HG02610 (cell line): ENCODE measurements around the gene ITGAL.
A peak's percentile ranks its signal among the peaks of the same experiment; 100 is the strongest.
"Not testable (repeated sequence)": the region's sequence is repeated elsewhere in the genome, so short reads cannot be mapped to it uniquely, and the experiment has no call there.

Experiments used
- ATAC-seq: cut with Tn5 transposase; IDR thresholded peaks from one replicate; pipeline ENCODE4 v1.9.1; 2021; ENCODE audit warnings: mild to moderate bottlenecking, moderate library complexity; ENCODE audit not compliant: unreplicated experiment

Gene ITGAL

GRCh38 chr16:30472328-30472942 lies at the start of gene ITGAL:
ITGAL (plus strand) TSS chr16:30472742; CDS start chr16:30472838, 96 bp downstream.
- ATAC-seq: peak; percentile 41

- ATAC-seq: no peak
Observed at GRCh38 chr16:30428055-30428454, 44.5 kb upstream of the ITGAL start.

GRCh38 chr16:30429418-30429677 lies 43.2 kb upstream of the ITGAL start:
- ATAC-seq: no peak

DNA sequence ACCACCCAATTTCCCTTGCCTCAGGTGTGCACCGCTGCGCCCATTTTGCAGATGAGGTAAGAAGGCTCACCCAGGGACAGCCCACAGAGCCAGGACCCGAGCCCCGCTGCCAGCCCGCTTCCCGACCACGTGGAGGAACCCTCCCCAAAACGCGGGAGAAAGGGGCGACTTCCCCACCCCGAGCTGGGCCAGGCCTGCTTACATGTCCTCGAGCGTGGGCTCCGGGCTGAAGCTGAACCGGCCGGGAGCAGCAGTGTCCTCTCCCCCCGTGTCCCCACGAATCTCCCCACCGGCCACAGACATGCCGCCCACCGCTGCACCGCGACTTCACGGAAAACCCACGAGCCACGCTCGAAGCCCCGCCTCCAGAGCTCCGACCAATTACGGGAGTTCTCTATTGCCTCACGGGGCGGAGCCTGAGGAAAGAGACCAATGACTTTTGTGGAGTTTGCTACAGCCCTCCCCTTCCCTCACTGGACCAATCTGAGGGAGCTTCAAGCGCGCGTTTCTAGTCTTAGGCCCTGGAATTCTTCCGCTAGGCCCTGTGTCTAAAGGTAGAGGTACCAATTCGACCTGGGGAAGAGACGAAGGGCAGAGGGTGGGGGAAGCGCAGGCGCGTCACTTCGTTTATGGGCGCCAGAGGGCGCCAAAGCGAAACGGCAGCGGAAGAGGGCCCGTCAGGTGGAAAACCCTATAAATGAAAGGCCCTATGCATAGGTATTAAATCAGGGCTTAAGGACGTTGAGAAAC lies 42.7 kb upstream of the ITGAL start, which contains the start of gene DCTPP1:
Gene DCTPP1 (minus strand): TSS at position 353 of the 750 bp plus-strand sequence. CDS start 50 bp downstream, at position 303.
- ATAC-seq: peak; percentile 98

GRCh38 chr16:30430428-30430970 lies 42.0 kb upstream of the ITGAL start:
- ATAC-seq: no peak

DNA sequence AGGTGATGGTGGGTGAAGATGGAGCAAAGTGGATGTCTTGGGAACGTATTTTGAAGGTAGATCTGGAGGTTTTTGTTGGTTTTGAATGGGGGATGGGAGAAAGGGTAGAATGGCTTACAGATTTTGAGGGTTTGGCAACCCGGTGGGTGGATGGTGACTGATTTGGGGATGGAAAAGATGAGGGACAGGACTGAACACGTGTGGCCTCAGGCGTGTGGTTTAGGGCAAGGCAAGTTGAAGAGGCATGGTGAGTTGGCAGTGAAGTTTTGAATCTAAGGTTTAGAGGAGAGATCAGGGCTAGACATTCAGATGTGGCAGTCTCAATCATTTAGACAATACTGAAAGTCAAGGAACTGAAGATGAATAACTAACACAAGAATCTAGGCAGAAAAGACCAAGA lies 37.7 kb upstream of the ITGAL start:
- no peak for ATAC-seq

DNA sequence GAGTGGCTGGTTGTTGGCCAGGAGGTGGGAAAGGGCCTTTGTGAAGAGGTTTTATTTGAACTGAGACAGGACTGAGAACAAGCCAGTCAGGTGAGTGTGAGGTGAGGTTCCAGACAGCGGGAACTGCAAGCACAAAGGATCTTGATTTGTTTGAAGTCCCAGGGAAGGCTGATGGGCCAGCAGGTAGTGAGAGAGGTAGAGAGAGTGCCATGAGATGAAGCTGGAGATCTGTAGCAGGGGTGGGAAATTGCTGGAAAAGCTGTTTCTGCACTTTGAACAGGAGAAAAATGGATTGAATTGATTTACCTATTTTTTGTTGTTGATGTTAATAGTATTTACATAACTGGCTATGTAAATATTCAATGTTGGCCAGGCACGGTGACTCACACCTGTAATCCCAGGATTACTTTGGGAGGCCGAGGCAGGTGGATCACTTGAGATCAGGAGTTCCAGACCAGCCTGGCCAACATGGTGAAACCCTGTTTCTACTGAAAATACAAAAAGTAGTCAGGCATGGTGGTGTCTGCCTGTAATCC lies 35.0 kb upstream of the ITGAL start:
- ATAC-seq: no peak

GRCh38 chr16:30438835-30439234 lies 33.7 kb upstream of the ITGAL start:
- ATAC-seq: no peak

GRCh38 chr16:30439720-30440348 lies 32.7 kb upstream of the ITGAL start:
- ATAC-seq: no peak

GRCh38 chr16:30443631-30444030 lies 28.9 kb upstream of the ITGAL start:
- no peak for ATAC-seq

- ATAC-seq: no peak
Observed at GRCh38 chr16:30444231-30445148, 28.1 kb upstream of the ITGAL start.

DNA sequence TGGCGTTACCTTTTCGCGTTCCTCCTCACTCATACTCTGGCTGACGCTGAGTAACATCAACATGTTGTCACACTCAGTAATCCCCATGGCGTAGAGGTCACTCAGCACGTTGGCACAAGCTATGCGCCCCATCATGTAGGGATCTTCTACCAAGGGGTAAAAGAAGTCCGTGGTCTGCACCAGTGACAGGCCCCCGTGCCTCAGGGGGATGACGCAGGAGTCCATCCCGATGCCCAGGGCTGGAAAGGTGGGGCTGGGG lies 27.5 kb upstream of the ITGAL start:
- ATAC-seq: no peak

DNA sequence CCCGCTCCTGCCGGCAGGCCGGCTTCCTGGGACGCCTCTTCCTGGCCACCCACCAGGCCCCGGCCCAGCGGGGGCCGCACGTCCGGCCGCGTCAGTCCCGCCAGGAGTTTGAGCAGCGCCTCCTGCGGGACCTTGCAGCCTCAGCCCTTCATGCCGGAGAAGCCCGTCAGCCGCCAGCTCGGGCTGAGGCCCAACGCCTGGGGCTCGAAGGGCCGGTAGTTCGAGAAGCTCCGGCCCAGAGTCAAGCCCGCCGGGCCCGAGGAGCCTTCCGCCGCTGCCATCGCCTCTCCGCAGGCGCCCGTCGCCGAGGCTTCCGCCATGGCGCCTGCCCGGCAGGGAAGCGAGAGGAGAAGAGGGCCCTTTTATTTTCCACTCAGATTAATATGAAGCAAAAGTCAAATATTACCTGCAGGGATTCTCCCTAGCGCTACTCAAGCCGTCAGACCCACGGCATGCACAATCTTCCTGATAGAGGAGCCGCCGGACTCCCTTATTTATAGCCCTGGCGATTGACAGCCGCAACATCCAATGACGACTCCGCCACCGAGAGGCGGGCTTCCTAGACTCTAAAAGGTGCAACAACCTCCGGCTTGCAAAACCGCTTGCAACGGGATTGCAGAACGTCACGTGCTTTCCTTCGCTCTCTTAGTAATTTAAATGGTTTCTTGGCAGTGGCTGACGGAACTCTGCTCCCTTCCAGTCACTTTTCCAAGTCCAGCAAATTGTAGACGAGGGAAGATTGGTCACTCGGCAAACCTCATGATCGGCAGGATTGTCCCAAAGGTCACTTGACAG lies 26.9 kb upstream of the ITGAL start, which contains the start of gene SEPHS2:
Gene SEPHS2 (minus strand): TSS at position 467 of the 795 bp plus-strand sequence. CDS start 147 bp downstream, at position 320.
- peak; percentile 86 for ATAC-seq

DNA sequence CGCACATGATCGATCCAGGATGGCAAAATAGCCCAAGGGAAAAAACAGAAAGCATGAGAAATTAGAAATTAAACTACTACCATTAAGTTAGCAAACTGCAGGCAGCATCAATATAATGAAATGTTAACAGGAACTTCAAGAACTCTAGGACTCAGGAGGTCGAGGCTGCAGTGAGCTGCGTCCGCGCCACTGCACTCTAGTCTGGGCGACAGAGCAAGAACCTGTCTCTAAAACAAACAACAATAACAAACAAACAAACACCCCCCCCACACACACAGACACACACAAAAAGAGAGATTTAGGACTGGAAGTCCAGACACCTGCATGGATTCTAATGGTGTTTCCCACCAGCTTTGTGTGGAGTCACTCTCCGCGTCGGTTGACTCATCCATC lies 26.3 kb upstream of the ITGAL start:
- ATAC-seq: no peak

GRCh38 chr16:30447512-30448226 lies 24.9 kb upstream of the ITGAL start:
- ATAC-seq: no peak

DNA sequence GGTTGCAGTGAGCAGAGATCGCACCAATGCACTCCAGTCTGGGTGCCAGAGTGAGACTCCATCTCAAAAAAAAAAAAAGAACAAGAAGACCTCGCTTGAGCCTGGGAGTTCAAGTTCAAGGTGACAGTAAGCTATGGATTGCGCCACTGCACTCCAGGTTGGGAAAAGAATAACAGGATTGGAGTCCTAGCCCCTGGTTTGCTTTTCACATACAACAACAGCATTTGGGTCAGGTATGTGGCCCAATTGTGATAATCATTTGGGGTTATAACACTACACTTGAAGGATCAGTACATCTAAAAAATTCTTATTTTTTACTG lies 23.5 kb upstream of the ITGAL start:
- ATAC-seq: no peak

DNA sequence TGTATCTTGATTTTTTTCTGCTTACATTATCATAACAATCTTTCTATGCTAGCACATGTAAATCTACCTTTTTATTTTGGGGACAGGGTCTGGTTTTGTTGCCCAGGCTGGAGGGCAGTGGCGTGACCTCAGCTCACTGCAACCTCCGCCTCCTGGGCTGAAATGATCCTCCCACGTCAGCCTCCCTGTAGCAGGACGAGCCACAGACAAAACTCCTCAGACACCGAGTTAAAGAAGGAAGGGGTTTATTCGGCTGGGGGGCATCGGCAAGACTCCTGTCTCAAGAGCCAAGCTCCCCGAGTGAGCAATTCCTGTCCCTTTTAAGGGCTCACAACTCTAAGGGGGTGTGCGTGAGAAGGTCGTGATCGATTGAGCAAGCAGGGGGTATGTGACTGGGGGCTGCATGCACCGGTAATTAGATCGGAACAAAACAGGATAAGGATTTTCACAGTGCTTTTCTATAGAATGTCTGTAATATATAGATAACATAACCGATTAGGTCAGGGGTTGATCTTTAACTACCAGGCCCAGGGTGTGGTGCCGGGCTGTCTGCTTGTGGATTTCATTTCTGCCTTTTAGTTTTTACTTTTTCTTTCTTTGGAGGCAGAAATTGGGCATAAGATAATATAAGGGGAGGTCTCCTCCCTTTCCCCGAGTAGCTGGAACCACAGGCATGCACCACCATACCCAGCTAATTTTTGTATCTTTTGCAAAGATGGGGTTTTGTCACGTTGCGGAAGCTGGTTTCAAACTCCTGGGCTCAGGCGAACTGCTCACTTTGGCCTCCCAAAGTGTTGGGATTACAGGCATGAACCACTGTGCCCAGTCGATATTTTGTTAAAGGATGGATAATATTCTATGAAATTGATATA lies 19.6 kb upstream of the ITGAL start:
- ATAC-seq: not testable (repeated sequence)

DNA sequence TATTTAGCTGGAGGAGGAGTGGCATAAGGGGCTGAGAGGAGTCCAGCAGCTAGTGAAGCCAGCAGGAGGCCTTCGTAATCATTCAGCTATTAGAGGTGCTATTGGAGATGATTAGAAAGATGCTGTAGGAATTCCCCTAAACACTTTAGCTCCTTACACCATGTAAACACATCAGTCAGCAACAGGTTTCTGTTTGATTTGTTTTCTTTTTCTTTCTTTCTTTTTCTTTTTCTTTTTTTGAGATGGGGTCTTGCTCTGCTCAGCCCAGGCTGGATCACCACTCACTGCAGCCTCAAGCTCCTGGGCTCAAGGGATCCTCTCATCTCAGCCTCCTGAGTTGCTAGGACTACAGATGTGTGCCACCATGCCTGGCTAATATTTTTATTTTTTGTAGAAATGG lies 16.2 kb upstream of the ITGAL start:
- no peak for ATAC-seq

GRCh38 chr16:30457256-30457655 lies 15.3 kb upstream of the ITGAL start:
- no peak for ATAC-seq
